Endothelial cell of umbilical vein (primary cell): ENCODE data around the gene NYAP2. TPM values are rescaled to one million over a fixed set of nuclear protein-coding genes. Genes with fewer than 3 reads are reported as not detected.

Experiments used
- BruUV-seq: library from RNA; stranded (reverse); fragments of 400-500 nt; replicated peaks from 2 replicates; lab custom pipeline; 2021; lab: Mats Ljungman, UMichigan
- CTCF ChIA-PET: fragments of 300-600, 350-600 bp; sonication (Branson Sonifier 250); formaldehyde crosslinking; loops from one replicate; lab custom pipeline; 2021; ENCODE audit warnings: antibody characterized with exemption, inconsistent platforms; lab: Charles Lee
- POLR2A ChIA-PET: fragments of 300-600, 350-600 bp; sonication (Branson Sonifier 250); formaldehyde crosslinking; loops from one replicate; lab custom pipeline; 2021; ENCODE audit warnings: antibody characterized with exemption, inconsistent platforms; lab: Charles Lee
- DNase-seq: peaks from one replicate; pipeline ENCODE4 v3.0.0-alpha.2; 2011; ENCODE audit warnings: low read depth, low spot score
- FAIRE-seq: peaks from 2 replicates; lab custom pipeline; 2011; peaks lifted over from hg19 to GRCh38; lab: Jason Lieb, UNC
- H2AFZ ChIP-seq: 2 replicates; pipeline ENCODE4 v1.6.0; 2012; ENCODE audit warnings: low read depth, low read length, control low read depth, inconsistent platforms
- H3K27ac ChIP-seq: 2 replicates; pipeline ENCODE4 v1.5.1; 2011; ENCODE audit warnings: low read depth, mild to moderate bottlenecking, control low read depth, low read length, moderate library complexity; ENCODE audit not compliant: insufficient read depth
- H3K27me3 ChIP-seq, 2 experiments: 2 replicates each; pipeline versions ENCODE4 v1.6.0 to v1.6.1; 2011; ENCODE audit warnings: low read length in 2 of 2, mixed read lengths in 1 of 2; ENCODE audit not compliant: control insufficient read depth in 2 of 2, insufficient read depth in 2 of 2
- H3K36me3 ChIP-seq, 2 experiments: 2 replicates in 1 of 2; 3 replicates in 1 of 2; pipeline ENCODE4 v1.5.1; 2011; ENCODE audit warnings: low read length in 2 of 2, mild to moderate bottlenecking in 1 of 2, moderate library complexity in 1 of 2; ENCODE audit not compliant: control insufficient read depth in 2 of 2, insufficient read depth in 2 of 2; ENCODE audit errors: extremely low read depth in 1 of 2
- H3K4me1 ChIP-seq: 3 replicates; pipeline ENCODE4 v1.5.1; 2011; ENCODE audit warnings: mild to moderate bottlenecking, low read length; ENCODE audit not compliant: control insufficient read depth, insufficient read depth; ENCODE audit errors: extremely low read depth
- H3K4me2 ChIP-seq: 2 replicates; pipeline ENCODE4 v1.6.1; 2011; ENCODE audit warnings: low read length, control low read depth, mixed read lengths; ENCODE audit not compliant: insufficient read depth
- H3K4me3 ChIP-seq, 3 experiments: fragments of 200-600 bp in 1 of 3; sonication (generic), shearing (Covaris generic) in 1 of 3; replicated peaks in 1 of 3; 2 replicates each; pipeline ENCODE4 v1.5.1; 2011 to 2016; ENCODE audit warnings: control low read depth in 3 of 3, low read length in 3 of 3, mild to moderate bottlenecking in 2 of 3, inconsistent platforms in 1 of 3, low read depth in 1 of 3, moderate library complexity in 1 of 3; ENCODE audit not compliant: insufficient read depth in 1 of 3
- H3K79me2 ChIP-seq: 2 replicates; pipeline ENCODE4 v1.6.0; 2012; ENCODE audit warnings: low read length, inconsistent platforms; ENCODE audit not compliant: control insufficient read depth, insufficient read depth
- H3K9ac ChIP-seq: replicated peaks from 2 replicates; pipeline ENCODE3; 2011; ENCODE audit warnings: low read length, control low read depth; ENCODE audit not compliant: insufficient read depth; ENCODE audit errors: extremely low read depth
- H3K9me1 ChIP-seq: replicated peaks from 3 replicates; pipeline ENCODE4 v1.6.0; 2011; ENCODE audit warnings: mild to moderate bottlenecking, low read length; ENCODE audit not compliant: control insufficient read depth, insufficient read depth; ENCODE audit errors: extremely low read depth
- H3K9me3 ChIP-seq: replicated peaks from 2 replicates; pipeline ENCODE4 v1.5.1; 2012; ENCODE audit warnings: low read length, inconsistent platforms; ENCODE audit not compliant: control insufficient read depth, insufficient read depth
- H4K20me1 ChIP-seq: replicated peaks from 2 replicates; pipeline ENCODE3; 2011; ENCODE audit warnings: mild to moderate bottlenecking, low read length; ENCODE audit not compliant: control insufficient read depth, insufficient read depth; ENCODE audit errors: extremely low read depth
- CTCF ChIP-seq, 2 donors: IDR thresholded peaks; 1 replicate in 1 of 2; 2 replicates in 1 of 2; pipeline ENCODE4 v1.5.1; 2011; ENCODE audit warnings: low read length in 2 of 2, mild to moderate bottlenecking in 2 of 2, moderate library complexity in 2 of 2, control low read depth in 1 of 2, inconsistent platforms in 1 of 2, low read depth in 1 of 2; ENCODE audit not compliant: insufficient read depth in 1 of 2; ENCODE audit errors: extremely low read depth in 1 of 2
- FOS ChIP-seq: IDR thresholded peaks from 2 replicates; pipeline ENCODE4 v1.6.1; 2011; ENCODE audit warnings: mild to moderate bottlenecking, low read length, moderate library complexity, borderline replicate concordance; ENCODE audit not compliant: insufficient read depth
- GATA2 ChIP-seq: IDR thresholded peaks from 2 replicates; pipeline ENCODE4 v1.7.0; 2011; ENCODE audit warnings: low read depth, mild to moderate bottlenecking, moderate library complexity, mixed read lengths, low read length; ENCODE audit not compliant: insufficient read length, insufficient read depth
- JUN ChIP-seq: IDR thresholded peaks from 2 replicates; pipeline ENCODE4 v1.6.1; 2011; ENCODE audit warnings: borderline replicate concordance, low read depth; ENCODE audit not compliant: insufficient read length, insufficient read depth
- MAX ChIP-seq: IDR thresholded peaks from 2 replicates; pipeline ENCODE4 v1.6.1; 2011; ENCODE audit not compliant: insufficient read depth, insufficient read length
- POLR2AphosphoS5 ChIP-seq: IDR thresholded peaks from 2 replicates; pipeline ENCODE4 v1.6.1; 2012; ENCODE audit warnings: low read depth, mild to moderate bottlenecking, control low read depth, low read length, moderate library complexity; ENCODE audit not compliant: insufficient read depth
- dilution Hi-C: fragments of 300-500 bp; cut with MboI; formaldehyde crosslinking; loops from one replicate; pipeline ENCODE4 v1.15.0; 2019; ENCODE audit warnings: low sequenced_read_pairs; ENCODE audit not compliant: extremely low pct_ligation_motif_present
- intact Hi-C: fragments of 100-400 bp; cut with micrococcal nuclease; formaldehyde crosslinking; loops from one replicate; pipeline ENCODE4 v1.10.0; 2022
- polyA plus RNA-seq, 4 experiments: library from polyadenylated mRNA; depleted of rRNA in 3 of 4; stranded (reverse) in 3 of 4; unstranded in 1 of 4; fragments of >200 nt; gene quantifications; 2 replicates each; pipeline versions ENCODE4 v1.2.1 to v1.2.3, GENCODE V29; 2011 to 2012; ENCODE audit warnings: missing spikeins in 1 of 4
- total RNA-seq: library from RNA; stranded (reverse); gene quantifications from 2 replicates; pipeline ENCODE4 v1.2.3, GENCODE V29; 2021

Gene NYAP2
- total and polyA plus RNA-seq, 2 donors (not counting 3 experiments of a cell fraction or from before 2014, with no cell fraction given) = not detected

- DNase-seq = no peak
- FAIRE-seq = no peak
- TF ChIP-seq POLR2AphosphoS5 (no peak), CTCF (IDR thresholded peaks at IDR 0.05; ENCODE audit: extremely low read depth in 1 of 2, insufficient read depth in 1 of 2, low read depth in 1 of 2, low read length in 2 of 2) (no peak), JUN (no peak)
- Histone ChIP-seq H3K9ac (no peak overlapping the region), H3K4me1 (no peaks in the 10 kb centered on the region), H3K4me3 (no peak overlapping the region), H3K79me2 (no peaks in the 10 kb centered on the region), H3K27me3 (no peaks in the 10 kb centered on the region), H3K9me1 (no peaks in the 10 kb centered on the region), H2AFZ (no peak overlapping the region), H4K20me1 (no peaks in the 10 kb centered on the region), H3K27ac (no peak overlapping the region), H3K4me2 (no peak overlapping the region), H3K9me3 (no peaks in the 10 kb centered on the region), H3K36me3 (no peaks in the 10 kb centered on the region)
- ChIA-PET POLR2A (no interaction called here), CTCF (no interaction called here)
- intact Hi-C loops = no loop called here
- BruUV-seq = no TSS peak
- dilution Hi-C loops = no loop called here
Measured at GRCh38 chr2:225422145-225422544, 22.6 kb downstream of the NYAP2 start.

- BruUV-seq = no TSS peak
- TF ChIP-seq JUN = no peak
- no peak for TF ChIP-seq FOS
- TF ChIP-seq MAX = no peak
- TF ChIP-seq GATA2 = no peak
- H3K9ac ChIP-seq = no peak overlapping the region
- no peaks in the 10 kb centered on the region for H3K27me3 ChIP-seq
- H3K4me3 ChIP-seq = no peak overlapping the region
- no peak overlapping the region for H2AFZ ChIP-seq
- H3K4me2 ChIP-seq = no peak overlapping the region
- dilution Hi-C loops (no loop called here), intact Hi-C loops (no loop called here)
- no peaks in the 10 kb centered on the region for H3K79me2 ChIP-seq
- no peaks in the 10 kb centered on the region for H4K20me1 ChIP-seq
- no peak for FAIRE-seq
- ChIA-PET CTCF (no interaction called here), POLR2A (no interaction called here)
- no peak overlapping the region for H3K27ac ChIP-seq
- no peak for DNase-seq
- H3K9me1 ChIP-seq = no peaks in the 10 kb centered on the region
- no peaks in the 10 kb centered on the region for H3K4me1 ChIP-seq
- H3K36me3 ChIP-seq = no peaks in the 10 kb centered on the region
- H3K9me3 ChIP-seq = no peaks in the 10 kb centered on the region
Measured at GRCh38 chr2:225425284-225425683, 25.8 kb downstream of the NYAP2 start.
